Mesenchymal stem cell (in vitro differentiated cells and primary cell): ENCODE results near the gene KCNA3.

ENCODE experiments used
- DNase-seq: peaks from one replicate; pipeline ENCODE4 v3.0.0-alpha.2; 2013
- H2AFZ ChIP-seq: one replicate; pipeline ENCODE4 v1.6.1; 2013; ENCODE audit warnings: low read depth, mild to moderate bottlenecking, control low read depth, inconsistent platforms, low read length, moderate library complexity
- H2AK5ac ChIP-seq: 2 replicates; pipeline ENCODE4 v1.6.1; 2013; ENCODE audit warnings: low read length, moderate library complexity, mild to moderate bottlenecking, inconsistent platforms; ENCODE audit not compliant: severe bottlenecking
- H2BK120ac ChIP-seq: one replicate; pipeline ENCODE4 v1.6.1; 2013; ENCODE audit warnings: low read depth, mild to moderate bottlenecking, inconsistent platforms, low read length, moderate library complexity
- H2BK12ac ChIP-seq, 2 experiments: one replicate each; pipeline ENCODE4 v1.6.1; 2013; ENCODE audit warnings: inconsistent platforms in 2 of 2, low read length in 2 of 2, mild to moderate bottlenecking in 2 of 2, moderate library complexity in 2 of 2, control low read depth in 1 of 2
- H2BK15ac ChIP-seq: one replicate; pipeline ENCODE4 v1.6.1; 2013; ENCODE audit warnings: mild to moderate bottlenecking, low read depth, inconsistent platforms; ENCODE audit not compliant: poor library complexity, severe bottlenecking
- H2BK5ac ChIP-seq: 2 replicates; pipeline ENCODE4 v1.6.1; 2013; ENCODE audit warnings: low read depth, mild to moderate bottlenecking, low read length, control low read depth, inconsistent platforms; ENCODE audit not compliant: poor library complexity, severe bottlenecking
- H3K14ac ChIP-seq, 2 experiments: one replicate each; pipeline ENCODE4 v1.6.1; 2013; ENCODE audit warnings: inconsistent platforms in 2 of 2, low read length in 2 of 2, control low read depth in 1 of 2, mild to moderate bottlenecking in 1 of 2, moderate library complexity in 1 of 2
- H3K18ac ChIP-seq, 2 experiments: one replicate each; pipeline ENCODE4 v1.6.1; 2013; ENCODE audit warnings: inconsistent platforms in 2 of 2, low read length in 2 of 2, control low read depth in 1 of 2, low read depth in 1 of 2, mild to moderate bottlenecking in 1 of 2
- H3K23ac ChIP-seq, 2 experiments: one replicate each; pipeline ENCODE4 v1.6.1; 2013; ENCODE audit warnings: inconsistent platforms in 2 of 2, low read length in 2 of 2, mild to moderate bottlenecking in 2 of 2, moderate library complexity in 2 of 2, control low read depth in 1 of 2
- H3K27ac ChIP-seq: 2 replicates; pipeline ENCODE4 v1.5.1; 2013; ENCODE audit warnings: mild to moderate bottlenecking, moderate library complexity, low read length, control low read depth, inconsistent platforms; ENCODE audit not compliant: poor library complexity, severe bottlenecking
- H3K27me3 ChIP-seq, 2 experiments: 2 replicates each; pipeline versions ENCODE4 v1.6.1 to v1.7.0; 2013; ENCODE audit warnings: low read length in 2 of 2, mild to moderate bottlenecking in 2 of 2, moderate library complexity in 2 of 2, control low read depth in 1 of 2, inconsistent platforms in 1 of 2; ENCODE audit not compliant: control insufficient read depth in 1 of 2, insufficient read depth in 1 of 2
- H3K36me3 ChIP-seq, 2 experiments: 2 replicates each; pipeline versions ENCODE4 v1.6.1 to v1.7.0; 2013; ENCODE audit warnings: low read length in 2 of 2, control low read depth in 1 of 2, inconsistent platforms in 1 of 2, low read depth in 1 of 2, mild to moderate bottlenecking in 1 of 2; ENCODE audit not compliant: insufficient read depth in 2 of 2, control insufficient read depth in 1 of 2
- H3K4ac ChIP-seq, 2 experiments: one replicate each; pipeline ENCODE4 v1.6.1; 2013; ENCODE audit warnings: inconsistent platforms in 2 of 2, low read length in 2 of 2, mild to moderate bottlenecking in 2 of 2, moderate library complexity in 2 of 2, control low read depth in 1 of 2, low read depth in 1 of 2
- H3K4me1 ChIP-seq: 2 replicates; pipeline ENCODE4 v1.6.1; 2013; ENCODE audit warnings: low read depth, low read length, control low read depth; ENCODE audit not compliant: control insufficient read depth, insufficient read depth
- H3K4me2 ChIP-seq: 2 replicates; pipeline ENCODE4 v1.6.1; 2013; ENCODE audit warnings: low read length, mild to moderate bottlenecking, inconsistent platforms; ENCODE audit not compliant: poor library complexity, severe bottlenecking
- H3K4me3 ChIP-seq, 2 experiments: 2 replicates each; pipeline versions ENCODE4 v1.5.1 to v1.7.0; 2013; ENCODE audit warnings: low read length in 2 of 2, mild to moderate bottlenecking in 2 of 2, control low read depth in 1 of 2, low read depth in 1 of 2; ENCODE audit not compliant: insufficient read depth in 1 of 2
- H3K79me1 ChIP-seq: replicated peaks from 2 replicates; pipeline ENCODE4 v1.6.1; 2013; ENCODE audit warnings: mild to moderate bottlenecking, control low read depth, low read length, inconsistent platforms; ENCODE audit not compliant: poor library complexity, severe bottlenecking
- H3K9ac ChIP-seq: 2 replicates; pipeline ENCODE4 v1.7.0; 2013; ENCODE audit warnings: mild to moderate bottlenecking, low read length, moderate library complexity
- H3K9me3 ChIP-seq: 2 replicates; pipeline ENCODE4 v1.7.0; 2013; ENCODE audit warnings: mild to moderate bottlenecking, low read length; ENCODE audit not compliant: control insufficient read depth
- H4K8ac ChIP-seq: one replicate; pipeline ENCODE4 v1.6.1; 2013; ENCODE audit warnings: inconsistent platforms, mild to moderate bottlenecking, low read length, moderate library complexity
- H4K91ac ChIP-seq: one replicate; pipeline ENCODE4 v1.6.1; 2013; ENCODE audit warnings: mild to moderate bottlenecking, low read length, inconsistent platforms
- WGBS: methylation state at CpG from one replicate; pipeline ENCODE4 v1.1.7; 2013; ENCODE audit warnings: mixed read lengths; 5-methylcytosine and 5-hydroxymethylcytosine counted together

The KCNA3 gene

GRCh38 chr1:110700767-110701166 is 26.0 kb upstream of the KCNA3 start:
- H3K23ac ChIP-seq: no peak overlapping the region
- H2AFZ ChIP-seq: no peak overlapping the region
- no peak overlapping the region for H3K4me2 ChIP-seq
- 58% methylated on average over 2 of the region's 2 CpGs for WGBS
- H4K8ac ChIP-seq: no peak overlapping the region
- no peaks in the 10 kb centered on the region for H3K79me1 ChIP-seq
- no peak overlapping the region for H3K14ac ChIP-seq
- no peaks in the 10 kb centered on the region for H3K27me3 ChIP-seq
- no peak overlapping the region for H3K9ac ChIP-seq
- no peak overlapping the region for H3K27ac ChIP-seq
- H4K91ac ChIP-seq: no peak overlapping the region
- H3K18ac ChIP-seq: no peak overlapping the region
- no peaks in the 10 kb centered on the region for H3K4me1 ChIP-seq
- H2BK120ac ChIP-seq: no peak overlapping the region
- DNase-seq: no peak
- H2BK15ac ChIP-seq: no peak overlapping the region
- peaks cover 4% of the 10 kb centered on the region for H3K9me3 ChIP-seq
- H2BK12ac ChIP-seq: no peak overlapping the region
- no peak overlapping the region for H2AK5ac ChIP-seq
- no peaks in the 10 kb centered on the region for H3K36me3 ChIP-seq
- no peak overlapping the region for H3K4me3 ChIP-seq
- H2BK5ac ChIP-seq: no peak overlapping the region
- H3K4ac ChIP-seq: no peak overlapping the region

GRCh38 chr1:110697606-110698005 is 22.9 kb upstream of the KCNA3 start:
- Histone ChIP-seq H3K4ac (no peak overlapping the region), H2BK5ac (no peak overlapping the region), H3K23ac (no peak overlapping the region), H3K27me3 (peaks cover 0 to 2% of the 10 kb centered on the region in 2 experiments), H2AFZ (no peak overlapping the region), H2BK15ac (no peak overlapping the region), H3K27ac (no peak overlapping the region), H2BK12ac (no peak overlapping the region), H3K18ac (no peak overlapping the region), H3K4me3 (no peak overlapping the region), H2BK120ac (no peak overlapping the region), H3K9ac (no peak overlapping the region), H3K14ac (no peak overlapping the region), H3K9me3 (peaks cover 4% of the 10 kb centered on the region), H3K4me1 (no peaks in the 10 kb centered on the region), H3K79me1 (no peaks in the 10 kb centered on the region), H3K4me2 (no peak overlapping the region), H4K91ac (no peak overlapping the region), H3K36me3 (no peaks in the 10 kb centered on the region), H2AK5ac (no peak overlapping the region), H4K8ac (no peak overlapping the region)
- 94% methylated on average over 3 of the region's 4 CpGs for WGBS
- DNase-seq: no peak

GRCh38 chr1:110696818-110697217 is 22.1 kb upstream of the KCNA3 start:
- Histone ChIP-seq H3K23ac (no peak overlapping the region), H3K9ac (no peak overlapping the region), H3K4me1 (no peaks in the 10 kb centered on the region), H3K36me3 (no peaks in the 10 kb centered on the region), H2AK5ac (no peak overlapping the region), H2AFZ (no peak overlapping the region), H3K79me1 (no peaks in the 10 kb centered on the region), H3K9me3 (peaks cover 4% of the 10 kb centered on the region), H4K91ac (no peak overlapping the region), H2BK5ac (no peak overlapping the region), H3K14ac (no peak overlapping the region), H2BK15ac (no peak overlapping the region), H4K8ac (no peak overlapping the region), H2BK120ac (no peak overlapping the region), H3K4ac (no peak overlapping the region), H3K4me2 (no peak overlapping the region), H3K27me3 (peaks cover 0 to 6% of the 10 kb centered on the region in 2 experiments), H3K18ac (no peak overlapping the region), H3K4me3 (no peak overlapping the region), H2BK12ac (no peak overlapping the region), H3K27ac (no peak overlapping the region)
- no peak for DNase-seq

- Histone ChIP-seq H3K18ac (no peak overlapping the region), H3K4me1 (no peaks in the 10 kb centered on the region), H3K27me3 (peaks cover 0 to 6% of the 10 kb centered on the region in 2 experiments), H2BK5ac (no peak overlapping the region), H3K27ac (no peak overlapping the region), H2BK15ac (no peak overlapping the region), H3K4ac (no peak overlapping the region), H2BK120ac (no peak overlapping the region), H4K91ac (no peak overlapping the region), H3K79me1 (no peaks in the 10 kb centered on the region), H3K4me2 (no peak overlapping the region), H2BK12ac (no peak overlapping the region), H2AFZ (no peak overlapping the region), H3K9me3 (no peaks in the 10 kb centered on the region), H3K36me3 (no peaks in the 10 kb centered on the region), H3K23ac (no peak overlapping the region), H3K4me3 (no peak overlapping the region), H3K14ac (no peak overlapping the region), H4K8ac (no peak overlapping the region), H3K9ac (no peak overlapping the region), H2AK5ac (no peak overlapping the region)
- 65% methylated on average over 3 of the region's 4 CpGs for WGBS
- DNase-seq: no peak
Observed at GRCh38 chr1:110690709-110691365, 16.1 kb upstream of the KCNA3 start.
